SK-N-SH treated with all-trans-retinoic acid at 6 μM for 48 hours (cell line): ENCODE data around the gene LMCD1.

ENCODE experiments used
- GLIS3 ChIP-seq: fragments of 250-450 bp; sonication (Bioruptor Pico); IDR thresholded peaks from 2 replicates; pipeline ENCODE4 v1.5.0; 2020; ENCODE audit warnings: mild to moderate bottlenecking, moderate library complexity
- ZC3H10 ChIP-seq: fragments of 250-450 bp; sonication (Bioruptor Pico); IDR thresholded peaks from 2 replicates; pipeline ENCODE4 v1.5.1; 2021; ENCODE audit warnings: mild to moderate bottlenecking, moderate library complexity
- ZFP3 ChIP-seq: fragments of 250-450 bp; sonication (Bioruptor Pico); IDR thresholded peaks from 2 replicates; pipeline ENCODE4 v1.5.0; 2020; ENCODE audit warnings: mild to moderate bottlenecking, moderate library complexity
- ZNF565 ChIP-seq: fragments of 450-650 bp; formaldehyde crosslinking; conservative IDR thresholded peaks from 2 replicates; pipeline ENCODE4 v1.5.0; 2020; ENCODE audit warnings: low read depth, mild to moderate bottlenecking, moderate library complexity

DNA sequence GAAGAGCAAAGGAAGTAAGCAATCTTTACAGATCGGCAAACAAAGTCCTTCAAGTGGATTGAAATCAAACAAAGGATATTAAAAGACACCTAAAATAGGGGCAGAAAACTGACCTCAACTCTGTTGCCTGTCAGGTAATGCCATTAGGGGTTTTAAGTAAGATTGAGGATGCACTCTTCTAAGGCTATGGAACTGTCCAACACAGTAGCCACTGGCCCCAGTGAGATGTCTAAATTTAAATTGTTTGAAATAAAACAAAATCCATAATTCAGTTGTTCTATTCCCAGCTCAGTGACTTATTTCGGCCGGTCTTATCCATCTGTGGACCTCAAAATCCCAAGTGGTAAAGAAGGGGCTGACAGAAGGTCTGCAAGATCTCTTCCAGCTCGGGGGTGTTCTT, 49.5 kb upstream of the LMCD1 start:
- TF ChIP-seq ZFP3 (CRISPR knock-in tag), result no peak
- TF ChIP-seq GLIS3 (CRISPR knock-in tag), result no peak
- TF ChIP-seq ZNF565 (CRISPR knock-in tag), result no peak
- no peak for TF ChIP-seq ZC3H10 (CRISPR knock-in tag)
